CD4-positive, alpha-beta T cell (primary cell): Measurements from ENCODE around the gene TMEM132D. TPM values are rescaled to one million over a fixed set of nuclear protein-coding genes. Genes with fewer than 3 reads are reported as not detected.

Experiments used
- ATAC-seq: fragments of 200-7000 bp; cut with Tn5 transposase; one replicate; pipeline ENCODE4 v1.10.0; 2022; ENCODE audit warnings: mild to moderate bottlenecking; ENCODE audit not compliant: poor library complexity
- CTCF ChIA-PET: fragments of 350-600 bp; sonication (Branson Sonifier 250); formaldehyde crosslinking; loops from one replicate; lab custom pipeline; 2021; ENCODE audit warnings: antibody characterized with exemption, inconsistent platforms; lab: Charles Lee
- POLR2A ChIA-PET: fragments of 350-600 bp; sonication (Branson Sonifier 250); formaldehyde crosslinking; loops from one replicate; lab custom pipeline; 2021; ENCODE audit warnings: antibody characterized with exemption, inconsistent platforms; lab: Charles Lee
- DNase-seq, 14 experiments: peaks; one replicate each; pipeline ENCODE4 v3.0.0-alpha.2; 2013 to 2020; ENCODE audit warnings: mixed read lengths in 2 of 14
- H3K27ac ChIP-seq, 2 donors: one replicate each; pipeline versions ENCODE4 v1.5.1 to v1.7.0; 2013; ENCODE audit warnings: low read length in 2 of 2, low read depth in 1 of 2, mild to moderate bottlenecking in 1 of 2
- H3K27me3 ChIP-seq, 2 experiments: 1 replicate in 1 of 2; 2 replicates in 1 of 2; pipeline versions ENCODE4 v1.6.1 to v1.7.0; 2013; ENCODE audit warnings: low read length in 2 of 2, control low read depth in 1 of 2, mild to moderate bottlenecking in 1 of 2, moderate library complexity in 1 of 2; ENCODE audit not compliant: insufficient read depth in 2 of 2, control insufficient read depth in 1 of 2
- H3K36me3 ChIP-seq: one replicate; pipeline ENCODE4 v1.6.1; 2013; ENCODE audit warnings: low read length, control low read depth; ENCODE audit not compliant: insufficient read depth
- H3K4me1 ChIP-seq: one replicate; pipeline ENCODE4 v1.6.1; 2013; ENCODE audit warnings: low read length, control low read depth; ENCODE audit not compliant: insufficient read depth
- H3K4me3 ChIP-seq: one replicate; pipeline ENCODE4 v1.5.1; 2013; ENCODE audit warnings: mild to moderate bottlenecking, low read length, moderate library complexity
- H3K9me3 ChIP-seq, 2 experiments: 1 replicate in 1 of 2; 2 replicates in 1 of 2; pipeline versions ENCODE4 v1.6.1 to v1.7.0; 2013; ENCODE audit warnings: low read length in 2 of 2, mild to moderate bottlenecking in 2 of 2, control low read depth in 1 of 2, moderate library complexity in 1 of 2; ENCODE audit not compliant: control insufficient read depth in 1 of 2, insufficient read depth in 1 of 2
- H3K27ac Mint-ChIP-seq: one replicate; pipeline ENCODE4 v1.8.0; 2020; ENCODE audit warnings: mixed read lengths
- H3K27me3 Mint-ChIP-seq: one replicate; pipeline ENCODE4 v1.8.0; 2021; ENCODE audit warnings: mixed read lengths
- H3K36me3 Mint-ChIP-seq: one replicate; pipeline ENCODE4 v1.8.0; 2021; ENCODE audit warnings: low read depth, mixed read lengths
- H3K4me1 Mint-ChIP-seq: one replicate; pipeline ENCODE4 v1.8.0; 2021; ENCODE audit warnings: low read depth, mixed read lengths
- H3K4me3 Mint-ChIP-seq: one replicate; pipeline ENCODE4 v1.8.0; 2020; ENCODE audit warnings: mild to moderate bottlenecking, mixed read lengths
- H3K9me3 Mint-ChIP-seq: one replicate; pipeline ENCODE4 v1.8.0; 2020; ENCODE audit warnings: mixed read lengths
- intact Hi-C, 2 experiments: fragments of 100-400 bp; cut with DNase I in 1 of 2; cut with micrococcal nuclease in 1 of 2; formaldehyde crosslinking; loops; one replicate each; pipeline versions ENCODE4 v1.15.1 to v1.9.0; 2023 to 2025; cut with DNase I, micrococcal nuclease
- total RNA-seq, 174 experiments: library from RNA in 2 of 174; stranded (reverse) in 2 of 174; gene quantifications; one replicate each; pipeline ENCODE4 v1.2.3 and lab custom pipeline; 2021 to 2026
- TF ChIP-seq, protein P1 (sequence below): fragments of 200-600 bp; IDR thresholded peaks from one replicate; pipeline ENCODE4 v1.8.0; 2022; ENCODE audit warnings: antibody characterized with exemption, mild to moderate bottlenecking

TMEM132D gene
- total RNA-seq, 2 experiments from 2014 or later = not detected

DNA sequence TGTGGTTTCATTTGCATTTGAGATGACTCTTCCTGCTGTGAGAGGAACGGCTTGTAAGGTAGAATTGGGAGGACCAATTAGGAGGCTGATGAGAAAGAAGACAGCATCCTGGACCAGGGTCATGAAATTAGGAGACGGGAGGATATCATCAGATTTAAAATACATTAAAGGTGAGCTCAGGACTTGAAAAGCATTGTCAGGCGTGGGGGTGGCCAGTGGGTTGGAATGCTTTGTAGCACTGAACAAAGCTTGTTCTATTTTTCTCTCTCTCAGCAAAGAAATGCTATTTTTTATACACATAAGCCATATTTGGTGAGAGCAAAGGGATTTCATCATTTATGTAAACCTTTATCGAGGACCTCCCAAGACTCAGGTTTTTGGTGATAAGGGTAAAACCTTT, 157.5 kb downstream of the TMEM132D start:
- Mint-ChIP-seq H3K36me3 (no peaks in the 10 kb centered on the region), H3K27me3 (no peaks in the 10 kb centered on the region), H3K4me1 (no peaks in the 10 kb centered on the region), H3K27ac (no peak overlapping the region), H3K9me3 (no peaks in the 10 kb centered on the region), H3K4me3 (no peak overlapping the region)
- Histone ChIP-seq H3K9me3 (peaks cover 0 to 10% of the 10 kb centered on the region in 2 experiments), H3K4me1 (no peaks in the 10 kb centered on the region), H3K27ac (no peak overlapping the region), H3K36me3 (no peaks in the 10 kb centered on the region), H3K27me3 (no peaks in the 10 kb centered on the region), H3K4me3 (no peak overlapping the region)
- DNase-seq (no peak), ATAC-seq (no peak)
- TF ChIP-seq, protein P1, sequence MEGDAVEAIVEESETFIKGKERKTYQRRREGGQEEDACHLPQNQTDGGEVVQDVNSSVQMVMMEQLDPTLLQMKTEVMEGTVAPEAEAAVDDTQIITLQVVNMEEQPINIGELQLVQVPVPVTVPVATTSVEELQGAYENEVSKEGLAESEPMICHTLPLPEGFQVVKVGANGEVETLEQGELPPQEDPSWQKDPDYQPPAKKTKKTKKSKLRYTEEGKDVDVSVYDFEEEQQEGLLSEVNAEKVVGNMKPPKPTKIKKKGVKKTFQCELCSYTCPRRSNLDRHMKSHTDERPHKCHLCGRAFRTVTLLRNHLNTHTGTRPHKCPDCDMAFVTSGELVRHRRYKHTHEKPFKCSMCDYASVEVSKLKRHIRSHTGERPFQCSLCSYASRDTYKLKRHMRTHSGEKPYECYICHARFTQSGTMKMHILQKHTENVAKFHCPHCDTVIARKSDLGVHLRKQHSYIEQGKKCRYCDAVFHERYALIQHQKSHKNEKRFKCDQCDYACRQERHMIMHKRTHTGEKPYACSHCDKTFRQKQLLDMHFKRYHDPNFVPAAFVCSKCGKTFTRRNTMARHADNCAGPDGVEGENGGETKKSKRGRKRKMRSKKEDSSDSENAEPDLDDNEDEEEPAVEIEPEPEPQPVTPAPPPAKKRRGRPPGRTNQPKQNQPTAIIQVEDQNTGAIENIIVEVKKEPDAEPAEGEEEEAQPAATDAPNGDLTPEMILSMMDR = no peak
- intact Hi-C loops = no loop called here
- ChIA-PET CTCF (no interaction called here), POLR2A (no interaction called here)

DNA sequence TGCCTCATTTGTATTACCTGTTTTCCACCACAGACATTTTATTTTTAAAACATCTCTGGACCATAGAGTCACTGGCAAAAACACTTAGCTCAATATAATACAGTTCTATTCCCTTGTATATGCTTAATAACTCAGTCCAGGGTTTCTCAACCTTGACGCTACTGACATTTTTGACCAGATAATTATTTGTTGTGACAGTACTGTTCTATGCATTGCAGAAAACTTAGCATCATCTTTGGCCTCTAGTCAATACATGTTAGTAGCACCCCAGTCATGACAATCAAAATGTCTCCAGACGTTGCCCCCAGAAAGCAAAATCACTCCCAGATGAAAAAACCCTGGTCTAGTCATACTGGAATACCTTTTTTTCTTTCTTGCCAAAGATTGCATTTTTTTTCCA, 174.7 kb downstream of the TMEM132D start:
- Mint-ChIP-seq H3K27ac (no peak overlapping the region), H3K9me3 (peaks cover 4% of the 10 kb centered on the region), H3K4me1 (no peaks in the 10 kb centered on the region), H3K27me3 (no peaks in the 10 kb centered on the region), H3K36me3 (no peaks in the 10 kb centered on the region), H3K4me3 (no peak overlapping the region)
- TF ChIP-seq, protein P1 = no peak
- CTCF ChIA-PET = no interaction called here
- POLR2A ChIA-PET = no interaction called here
- no peak overlapping the region for H3K4me3 ChIP-seq
- H3K27me3 ChIP-seq = no peaks in the 10 kb centered on the region
- no peak overlapping the region for H3K27ac ChIP-seq
- peaks cover 0 to 18% of the 10 kb centered on the region in 2 experiments for H3K9me3 ChIP-seq
- intact Hi-C loops = no loop called here
- no peaks in the 10 kb centered on the region for H3K4me1 ChIP-seq
- no peak for DNase-seq
- no peaks in the 10 kb centered on the region for H3K36me3 ChIP-seq
- ATAC-seq = no peak

DNA sequence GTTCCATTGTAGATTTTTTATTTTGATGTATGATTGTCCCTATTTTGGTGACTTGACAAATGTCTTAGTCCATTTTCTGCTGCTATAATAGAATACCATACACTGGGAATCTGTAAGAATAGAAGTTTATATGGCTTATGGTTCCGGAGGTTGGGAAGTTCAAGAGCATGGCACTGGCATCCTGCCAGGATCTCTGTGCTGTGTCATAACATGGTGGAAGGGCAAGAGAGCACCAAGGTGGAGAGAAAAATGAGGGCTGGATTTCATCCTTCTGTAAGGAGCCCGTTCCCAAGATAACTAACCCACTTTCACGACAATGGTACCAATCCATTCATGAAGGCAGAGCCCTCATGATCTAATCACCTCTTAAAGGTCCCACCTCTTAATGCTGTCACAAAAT, 176.7 kb downstream of the TMEM132D start:
- CTCF ChIA-PET = no interaction called here
- TF ChIP-seq, protein P1 = no peak
- POLR2A ChIA-PET = no interaction called here
- intact Hi-C loops = no loop called here
- Mint-ChIP-seq H3K27me3 (no peaks in the 10 kb centered on the region), H3K36me3 (no peaks in the 10 kb centered on the region), H3K4me3 (no peak overlapping the region), H3K4me1 (no peaks in the 10 kb centered on the region), H3K27ac (no peak overlapping the region), H3K9me3 (peaks cover 4% of the 10 kb centered on the region)
- no peak overlapping the region for H3K27ac ChIP-seq
- H3K9me3 ChIP-seq = peaks cover 0 to 23% of the 10 kb centered on the region in 2 experiments
- no peak overlapping the region for H3K4me3 ChIP-seq
- no peak for DNase-seq
- H3K4me1 ChIP-seq = no peaks in the 10 kb centered on the region
- ATAC-seq = no peak
- no peaks in the 10 kb centered on the region for H3K27me3 ChIP-seq
- H3K36me3 ChIP-seq = no peaks in the 10 kb centered on the region
